Activated CD4-positive, alpha-beta T cell treated with anti-CD3 and anti-CD28 coated beads, Interleukin-2, Interleukin-6, amounts not matched to agents 100 ng/mL and 50 ng/mL, durations not matched to agents 16 hours and 8 hours (primary cell): ENCODE data around the gene RASGRP2.
A peak's percentile ranks its signal among the peaks of the same experiment; 100 is the strongest.

Experiments
- DNase-seq: peaks from one replicate; pipeline ENCODE4 v3.0.0-alpha.2; 2020

Gene RASGRP2

DNA sequence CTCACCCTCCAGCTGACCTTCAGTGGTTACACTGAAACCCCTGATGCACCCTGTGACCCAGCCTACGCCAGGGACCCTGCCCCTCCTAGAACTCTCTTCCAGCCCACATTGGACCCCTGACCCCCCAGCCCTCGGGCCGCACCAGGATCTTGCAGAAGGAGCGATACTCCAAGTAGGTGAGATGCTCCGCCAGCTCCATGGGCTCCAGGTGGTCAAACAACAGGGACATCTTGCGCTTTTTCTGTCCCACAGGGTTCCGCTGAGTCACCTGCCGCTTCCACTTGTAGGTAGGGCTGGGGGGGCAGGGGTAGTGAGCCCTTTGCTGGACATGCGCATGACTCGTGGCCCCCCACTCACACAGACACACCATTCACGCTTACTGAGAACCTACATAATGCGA lies 4.1 kb downstream of the RASGRP2 start:
- no peak for DNase-seq

GRCh38 chr11:64736654-64737053 lies 7.3 kb downstream of the RASGRP2 start:
- DNase-seq = no peak

GRCh38 chr11:64735725-64736259 lies 8.2 kb downstream of the RASGRP2 start:
- DNase-seq = no peak

GRCh38 chr11:64734811-64735724 lies 8.9 kb downstream of the RASGRP2 start:
- DNase-seq = no peak

DNA sequence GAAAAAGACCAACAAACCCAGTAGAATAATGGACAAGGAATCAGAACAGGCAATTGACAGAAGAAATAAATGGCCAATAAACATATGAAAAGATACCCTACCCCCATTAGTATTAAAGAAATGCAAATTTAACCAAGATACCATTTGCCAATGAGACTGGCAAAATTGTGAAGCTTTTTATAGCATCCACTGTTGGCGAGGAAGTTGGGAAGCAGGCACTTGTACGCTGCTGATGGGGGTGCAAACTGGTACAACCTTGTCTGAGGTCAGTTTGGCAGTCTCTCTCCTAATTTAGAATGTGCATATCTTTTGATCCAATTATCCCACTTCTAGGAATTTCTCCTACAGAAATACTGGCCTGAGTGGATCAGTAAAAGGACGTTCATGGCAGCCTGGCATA lies 12.3 kb downstream of the RASGRP2 start:
- no peak for DNase-seq

DNA sequence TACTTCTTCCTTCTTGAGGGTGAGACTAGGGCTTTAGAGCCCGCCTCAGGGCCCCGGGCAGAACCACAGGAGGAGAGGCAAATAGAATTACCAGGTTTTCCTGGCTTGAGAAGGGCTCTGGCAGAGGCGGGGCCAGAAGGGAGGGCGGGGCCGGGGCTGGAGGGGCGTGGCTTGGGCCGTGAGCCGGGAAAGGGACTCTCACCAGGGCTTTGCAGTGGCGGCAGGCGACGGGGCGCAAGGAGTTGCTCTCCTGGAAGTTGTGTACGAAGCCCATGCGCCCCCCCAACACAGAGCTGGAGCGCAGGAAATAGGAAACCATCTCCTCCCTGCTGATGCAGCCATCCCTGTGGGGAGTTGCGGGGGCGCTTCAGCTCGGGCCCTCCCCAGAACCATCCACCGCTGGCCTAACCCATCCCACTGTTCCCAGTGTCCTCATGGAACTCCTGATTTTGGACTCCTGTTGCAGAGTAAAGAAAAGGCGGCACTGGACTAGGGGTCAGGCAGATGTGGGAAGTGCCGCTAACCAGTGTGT lies 14.0 kb downstream of the RASGRP2 start:
- no peak for DNase-seq

GRCh38 chr11:64728757-64729365 lies 15.1 kb downstream of the RASGRP2 start:
- DNase-seq = no peak

- no peak for DNase-seq
Observed at GRCh38 chr11:64726867-64727530, 16.9 kb downstream of the RASGRP2 start.

- no peak for DNase-seq
Observed at GRCh38 chr11:64726211-64726641, 17.7 kb downstream of the RASGRP2 start.

- DNase-seq = no peak
Observed at GRCh38 chr11:64724863-64725532, 18.9 kb downstream of the RASGRP2 start.

- DNase-seq = no peak
Observed at GRCh38 chr11:64723907-64724862, 19.8 kb downstream of the RASGRP2 start.

DNA sequence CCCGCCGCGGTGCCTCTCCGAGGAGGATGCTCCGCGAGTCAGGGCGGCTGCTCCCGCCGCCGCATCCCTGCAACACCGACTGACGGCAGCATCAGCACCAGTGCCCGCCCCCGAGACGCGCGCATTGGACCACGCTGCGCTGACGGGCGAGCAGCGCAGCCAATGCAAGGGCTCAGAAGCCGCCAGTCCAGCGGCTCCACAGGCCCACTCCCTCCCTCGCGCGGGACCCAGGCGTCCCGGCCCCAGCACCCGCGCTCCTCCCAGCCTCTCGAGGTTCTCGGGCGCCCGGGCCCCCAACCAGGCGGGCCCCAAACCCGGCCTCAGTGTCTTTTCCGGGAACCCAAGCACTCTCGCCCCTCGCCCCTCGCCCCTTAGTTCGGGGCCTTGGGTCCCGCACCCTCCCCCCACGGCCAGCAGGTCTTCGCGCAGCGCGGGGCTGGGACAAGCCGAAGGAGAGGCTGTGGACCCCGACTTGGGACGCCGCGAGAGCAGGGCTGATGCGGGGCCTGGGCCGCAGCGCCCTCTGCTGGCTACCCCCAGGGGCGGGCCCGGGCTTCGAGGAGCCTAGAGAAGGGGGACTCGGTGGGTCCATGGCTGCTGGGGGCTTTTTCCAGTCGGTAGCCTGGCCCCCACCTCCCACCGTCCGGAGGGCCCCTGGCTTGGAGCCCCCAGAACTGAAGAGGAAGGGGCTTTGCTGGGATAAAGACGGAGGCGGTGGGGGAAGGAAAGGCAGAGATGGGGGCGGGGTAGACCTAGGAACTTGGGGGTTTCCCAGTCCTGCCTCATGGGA lies 20.6 kb downstream of the RASGRP2 start, which contains the start of gene NRXN2:
TSS of gene NRXN2 (minus strand) at position 81 of the 790 bp plus-strand sequence. CDS start 9,498 bp downstream, outside the sequence.
- DNase-seq = peak; percentile 92

- no peak for DNase-seq
Observed at GRCh38 chr11:64722141-64723065, 21.5 kb downstream of the RASGRP2 start.

GRCh38 chr11:64721359-64721699 lies 22.6 kb downstream of the RASGRP2 start:
- no peak for DNase-seq

DNA sequence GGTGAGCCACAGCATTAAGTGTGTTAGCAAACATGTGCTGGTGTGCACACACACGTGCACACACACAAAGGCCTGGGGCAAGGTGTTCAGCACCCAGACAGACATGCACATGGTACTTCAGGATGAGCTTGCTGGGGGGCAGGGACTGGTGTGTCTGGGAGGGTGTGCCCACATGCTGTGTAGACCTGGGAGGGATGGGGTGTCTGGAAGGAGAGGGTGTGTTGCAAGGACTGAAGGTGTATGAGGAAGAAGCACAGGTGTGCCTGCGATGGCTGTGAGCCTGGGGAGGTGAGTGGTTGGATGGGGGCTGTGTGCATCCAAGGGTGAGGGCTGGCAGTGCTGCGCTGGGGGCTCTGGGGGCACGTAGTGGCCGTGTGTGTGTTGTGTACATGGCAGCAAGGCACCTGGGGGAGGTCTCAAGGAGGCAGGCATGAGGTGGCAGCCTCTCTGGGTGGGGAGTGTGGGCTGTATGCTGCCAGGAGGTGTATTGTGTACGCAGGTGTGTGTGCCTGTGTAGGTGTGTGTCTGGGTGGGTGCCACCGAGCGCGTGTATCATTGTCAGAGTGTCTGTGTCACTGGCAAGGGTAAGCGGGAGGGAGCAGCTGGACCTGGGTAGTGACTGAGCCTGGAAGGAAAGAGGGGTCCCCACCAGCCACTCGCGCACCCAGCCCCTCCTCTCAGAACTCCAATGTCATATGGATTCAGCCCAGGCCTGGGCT lies 23.1 kb downstream of the RASGRP2 start:
- no peak for DNase-seq

DNA sequence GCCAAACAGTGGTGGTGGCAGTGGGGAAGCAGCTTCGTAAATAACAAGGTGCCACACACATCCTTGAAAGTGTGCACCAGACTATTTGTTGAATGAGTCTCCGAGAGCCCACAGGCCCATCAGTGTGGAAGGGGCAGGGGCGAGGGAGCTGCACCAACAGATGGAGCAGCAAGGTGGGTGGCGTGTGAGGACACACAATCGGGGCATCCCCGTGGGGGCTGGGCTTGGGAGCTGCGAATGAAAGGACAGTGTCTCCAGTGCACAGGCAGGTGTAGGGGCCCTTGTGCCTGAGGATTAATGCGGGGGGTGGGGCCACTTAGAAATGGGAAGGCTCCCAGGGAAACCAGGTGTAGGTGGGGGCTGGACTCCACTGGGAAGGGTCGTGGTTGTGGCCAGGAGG lies 23.8 kb downstream of the RASGRP2 start:
- no peak for DNase-seq

DNA sequence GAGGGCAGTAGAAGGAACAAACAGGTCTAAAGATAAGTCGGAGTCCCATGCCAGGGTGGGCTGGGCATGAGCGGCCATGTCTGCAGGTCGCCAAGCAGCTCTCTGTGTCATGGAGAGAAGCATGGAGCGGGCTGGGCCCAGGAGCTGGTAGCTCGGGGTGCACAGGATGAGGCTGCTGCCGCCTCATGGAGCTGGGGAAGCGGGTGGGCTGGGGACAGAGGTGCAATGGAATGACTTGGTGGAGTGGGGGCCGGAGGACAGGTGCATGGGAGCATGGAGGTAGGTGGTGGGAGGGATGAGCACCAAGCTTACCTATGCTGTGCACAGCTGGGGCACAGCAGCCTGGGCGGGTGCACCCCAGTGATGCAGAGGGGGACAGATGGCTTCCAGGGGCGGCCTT lies 24.5 kb downstream of the RASGRP2 start:
- DNase-seq = no peak

GRCh38 chr11:64718780-64719124 lies 25.2 kb downstream of the RASGRP2 start:
- DNase-seq = no peak
